HG03442 (cell line): ENCODE measurements around the gene FAM168B.
"Not testable (repeated sequence)": the region's sequence is repeated elsewhere in the genome, so short reads cannot be mapped to it uniquely, and the experiment has no call there.

Experiments
- ATAC-seq: cut with Tn5 transposase; IDR thresholded peaks from one replicate; pipeline ENCODE4 v1.9.1; 2021; ENCODE audit warnings: mild to moderate bottlenecking, moderate library complexity; ENCODE audit not compliant: unreplicated experiment

Gene FAM168B, protein sequence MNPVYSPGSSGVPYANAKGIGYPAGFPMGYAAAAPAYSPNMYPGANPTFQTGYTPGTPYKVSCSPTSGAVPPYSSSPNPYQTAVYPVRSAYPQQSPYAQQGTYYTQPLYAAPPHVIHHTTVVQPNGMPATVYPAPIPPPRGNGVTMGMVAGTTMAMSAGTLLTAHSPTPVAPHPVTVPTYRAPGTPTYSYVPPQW

DNA sequence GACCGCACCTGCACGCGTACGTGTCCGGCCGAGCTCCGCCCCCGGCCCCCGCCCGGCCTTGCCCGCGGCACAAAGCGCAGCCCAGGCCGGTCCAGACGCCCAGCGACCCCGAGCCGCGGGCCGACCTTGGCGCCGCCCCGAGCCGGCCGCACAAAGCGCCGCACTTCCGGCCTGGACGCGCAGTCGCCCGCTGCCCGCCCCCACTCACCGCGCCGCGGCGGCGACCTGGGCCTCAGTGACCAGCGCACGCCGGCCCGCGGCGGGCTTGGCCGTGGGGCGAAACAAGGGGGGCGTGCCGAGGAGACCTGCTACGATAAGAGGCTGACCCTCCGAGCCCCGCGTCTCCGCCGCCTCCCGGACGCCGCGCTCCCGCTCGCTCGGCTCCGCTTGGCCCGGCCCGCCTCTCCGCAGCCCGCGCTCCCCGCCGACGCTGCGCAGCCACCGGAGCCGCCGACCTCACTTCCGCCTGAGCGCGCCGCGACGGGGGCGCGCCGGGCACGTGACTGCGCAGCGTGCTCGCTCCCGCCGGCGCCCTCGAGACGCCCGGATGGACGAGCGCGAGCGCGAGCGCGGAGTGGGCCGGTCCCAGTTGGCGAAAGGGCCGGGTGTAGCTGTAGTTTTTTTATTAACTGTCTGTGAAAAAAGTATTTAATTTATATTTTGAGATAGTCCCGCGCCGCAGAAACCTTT, at the start of gene FAM168B:
TSS of gene FAM168B (minus strand) at position 455 of the 690 bp plus-strand sequence. CDS start 10,814 bp downstream, outside the sequence.
- peak; percentile 80 for ATAC-seq

DNA sequence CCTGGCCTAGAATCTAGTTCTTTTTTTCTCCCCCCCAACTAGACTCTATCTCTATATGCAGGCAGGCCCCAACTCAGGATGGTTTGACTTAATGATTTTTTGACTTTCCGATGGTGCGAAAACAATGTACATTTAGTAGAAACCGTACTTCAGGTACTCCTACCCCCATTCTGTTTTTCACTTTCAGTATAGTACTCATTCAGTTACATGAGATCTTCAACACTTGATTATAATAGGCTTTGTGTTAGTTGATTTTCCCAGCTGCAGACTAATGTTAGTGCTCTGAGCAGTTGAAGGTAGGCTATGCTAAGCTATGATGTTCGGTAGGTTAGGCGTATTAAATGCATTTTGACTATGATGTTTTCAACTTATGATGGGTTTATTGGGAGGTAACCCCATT, 49.6 kb upstream of the FAM168B start:
- no peak for ATAC-seq

DNA sequence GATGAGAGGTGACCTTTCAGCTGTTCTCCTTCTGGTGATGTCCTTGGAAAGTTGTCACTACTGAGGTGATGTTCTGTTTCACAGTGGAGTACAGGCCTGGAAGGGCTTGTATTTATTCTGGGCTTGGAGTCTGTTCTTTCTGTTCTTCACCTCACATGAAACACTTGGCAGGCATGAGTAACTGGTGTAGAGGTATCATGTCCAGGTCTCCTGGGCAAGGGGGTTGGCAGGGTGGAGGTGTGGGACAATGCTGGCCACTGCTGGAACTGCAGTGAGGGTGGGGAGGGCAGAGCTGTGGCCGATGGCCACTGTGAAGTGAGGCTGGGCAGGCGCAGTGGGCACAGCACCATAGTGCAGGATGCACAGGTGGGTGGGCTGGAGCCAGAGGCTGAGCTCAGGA, 47.3 kb upstream of the FAM168B start:
- no peak for ATAC-seq

DNA sequence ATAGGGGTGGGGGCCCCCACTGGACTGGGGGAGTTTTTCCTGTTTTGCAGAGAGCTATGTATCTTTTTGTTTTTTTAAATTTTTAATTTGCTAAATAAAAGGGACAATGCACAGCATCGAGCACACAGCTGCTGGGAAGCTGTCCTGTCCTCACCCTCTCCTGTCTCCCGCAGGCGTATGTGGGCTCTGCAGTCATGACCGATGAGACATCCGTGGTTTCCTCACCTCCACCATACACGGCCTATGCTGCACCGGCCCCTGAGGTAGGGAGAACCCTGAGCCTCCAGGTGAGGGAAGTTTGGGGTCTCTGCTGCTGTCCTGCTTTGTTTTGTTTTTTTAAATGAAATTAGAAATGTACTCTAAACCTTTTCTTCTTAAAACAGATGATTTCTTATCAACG, 39.5 kb upstream of the FAM168B start:
- ATAC-seq = no peak

DNA sequence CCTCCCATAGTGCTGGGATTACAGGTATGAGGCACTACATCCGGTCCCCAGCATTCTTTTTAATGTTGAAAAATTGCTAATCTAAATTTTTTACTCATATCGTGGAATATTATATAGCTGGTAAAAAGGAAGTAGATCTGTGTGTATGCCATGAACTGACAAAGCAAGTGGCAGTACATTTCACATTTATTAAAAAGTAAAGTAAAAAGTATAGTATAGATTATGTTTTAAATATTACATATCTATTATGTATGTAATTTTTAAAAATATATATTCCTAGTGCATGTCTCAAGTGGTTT, 37.0 kb upstream of the FAM168B start:
- ATAC-seq = no peak

DNA sequence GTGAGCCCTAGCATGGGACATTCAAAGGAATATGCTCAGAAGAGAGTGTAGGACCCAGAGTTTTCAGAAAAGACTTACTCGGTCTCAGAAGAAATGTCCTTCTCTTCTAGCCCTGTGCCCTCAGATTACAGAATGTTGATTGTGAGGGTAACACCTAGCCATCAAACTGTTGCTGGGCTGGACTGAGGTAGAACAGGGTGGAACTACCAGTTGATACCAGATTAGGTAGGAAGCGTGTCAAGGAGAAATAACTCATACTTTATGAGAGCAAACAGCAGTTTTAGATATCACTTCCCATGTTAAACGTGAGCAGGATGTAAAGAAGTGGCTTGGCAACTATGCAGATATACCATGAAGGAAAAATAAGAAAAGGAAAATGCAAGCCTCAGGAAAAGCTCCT, 34.7 kb upstream of the FAM168B start:
- no peak for ATAC-seq

DNA sequence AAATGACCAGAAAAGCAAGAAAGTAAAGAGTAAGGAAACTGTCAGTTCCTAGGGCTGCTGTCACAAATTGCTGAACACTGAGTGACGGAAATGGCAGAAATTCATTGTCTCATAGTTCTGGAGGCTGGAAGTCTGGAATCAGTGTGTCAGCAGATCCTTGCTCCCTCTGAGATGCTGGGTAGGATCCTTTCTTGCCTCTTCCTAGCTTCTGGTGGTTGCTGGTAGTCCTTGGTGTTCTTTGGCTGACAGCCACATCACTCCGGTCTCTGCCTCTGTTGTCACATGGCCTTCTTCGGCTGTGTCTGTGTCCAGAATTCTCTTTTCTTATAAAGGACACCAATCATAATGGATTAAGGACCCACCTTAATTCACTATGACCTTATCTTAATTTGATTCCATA, 33.8 kb upstream of the FAM168B start:
- no peak for ATAC-seq

DNA sequence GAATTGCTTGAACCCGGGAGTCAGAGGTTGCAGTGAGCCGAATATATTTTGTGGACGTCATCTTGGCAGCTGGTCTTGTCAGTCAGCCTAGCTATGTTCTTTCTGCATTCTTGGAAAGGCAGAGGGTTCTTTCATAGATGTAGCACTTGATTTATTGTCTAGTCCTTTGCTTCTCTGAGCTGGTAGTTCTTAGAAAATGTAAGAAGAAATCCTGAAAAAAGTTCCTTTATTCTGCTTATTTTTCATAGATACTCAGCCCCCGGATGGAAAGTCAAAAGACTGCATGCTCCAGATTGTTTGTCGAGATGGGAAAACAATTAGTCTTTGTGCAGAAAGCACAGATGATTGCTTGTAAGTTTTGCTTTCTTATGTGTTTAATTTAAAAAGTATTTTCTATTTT, 33.2 kb upstream of the FAM168B start:
- ATAC-seq = no peak

DNA sequence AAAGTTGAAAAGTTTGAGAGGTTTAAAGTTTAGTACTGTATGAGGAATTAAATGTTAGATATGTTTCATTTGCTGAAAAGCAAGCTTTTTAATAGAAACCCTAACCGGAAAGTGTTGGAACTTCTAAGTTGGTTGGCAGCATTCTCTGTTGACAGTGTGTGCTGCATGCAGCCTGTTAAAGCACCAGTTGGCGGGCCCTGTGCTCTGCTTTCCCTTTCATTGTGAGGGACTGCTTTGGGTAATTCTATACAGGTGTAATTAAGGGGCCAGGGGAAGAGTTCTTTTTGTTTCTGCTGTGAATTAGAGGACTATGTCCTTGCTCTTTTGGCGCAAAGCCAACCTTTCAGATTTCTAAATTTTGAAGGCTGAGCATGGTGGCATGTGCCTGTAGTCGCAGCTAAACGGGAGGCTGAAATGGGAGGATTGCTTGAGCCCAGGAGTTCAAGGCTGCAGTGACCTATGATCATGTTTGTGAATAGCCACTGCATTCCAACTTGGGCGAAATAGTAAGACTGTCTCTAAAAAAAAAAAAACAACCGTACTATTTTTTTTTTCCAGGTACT, 32.0 kb upstream of the FAM168B start:
- no peak for ATAC-seq

DNA sequence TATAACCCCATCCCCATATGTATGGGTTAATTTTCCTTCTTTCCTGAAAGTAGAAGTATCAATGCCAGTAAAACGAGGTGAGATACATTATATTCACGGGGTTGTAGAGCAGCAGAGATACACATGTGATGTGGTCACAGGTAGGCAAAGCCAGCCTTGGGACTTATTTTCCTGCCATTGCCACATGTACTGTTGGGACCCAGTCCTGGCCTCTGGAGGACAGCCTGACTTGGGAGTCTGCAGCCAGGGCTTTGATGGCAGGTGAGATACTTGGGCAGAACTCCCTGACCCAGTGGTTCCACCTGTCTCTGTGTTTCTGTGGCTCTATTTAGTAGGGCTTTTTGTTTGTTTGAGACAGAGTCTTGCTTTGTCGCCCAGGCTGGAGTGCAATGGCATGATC, 29.9 kb upstream of the FAM168B start:
- ATAC-seq = no peak

DNA sequence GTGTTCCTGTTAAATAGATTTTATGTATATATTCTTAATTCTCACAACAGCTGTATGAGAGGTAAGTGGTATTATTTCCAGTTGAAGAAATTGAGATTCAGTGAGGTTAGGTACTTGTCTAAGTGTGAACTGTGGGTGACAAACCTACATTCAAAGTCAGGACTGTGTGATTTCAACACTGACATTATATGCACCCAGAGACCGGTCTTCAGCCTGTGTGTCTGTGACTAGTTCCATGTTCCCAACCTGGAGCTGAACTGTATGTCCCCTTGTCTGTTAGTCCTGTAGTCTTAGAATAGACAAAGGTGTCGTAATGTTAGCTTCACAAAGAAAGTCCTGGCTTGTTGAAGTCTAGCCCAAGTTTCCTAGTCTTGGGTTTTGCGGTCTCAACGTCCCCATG, 29.2 kb upstream of the FAM168B start:
- ATAC-seq = no peak

DNA sequence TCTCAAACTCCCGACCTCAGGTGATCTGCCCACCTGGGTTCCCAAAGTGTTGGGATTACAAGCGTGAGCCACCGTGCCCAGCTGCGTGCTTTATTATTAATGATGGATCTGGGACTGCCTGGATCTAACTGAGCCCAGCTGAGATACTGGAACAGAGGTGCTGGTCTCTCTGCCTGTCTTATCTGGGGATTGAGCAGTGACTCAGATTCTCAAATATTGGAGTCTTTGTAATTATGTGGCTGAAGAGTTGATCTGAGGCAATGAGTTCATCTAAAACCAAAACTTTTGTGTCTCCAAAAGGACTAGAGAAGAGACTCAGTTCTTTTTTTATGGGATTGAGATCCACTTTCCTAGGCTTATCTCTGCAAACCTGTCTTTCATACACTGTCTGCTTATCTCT, 28.2 kb upstream of the FAM168B start:
- no peak for ATAC-seq

DNA sequence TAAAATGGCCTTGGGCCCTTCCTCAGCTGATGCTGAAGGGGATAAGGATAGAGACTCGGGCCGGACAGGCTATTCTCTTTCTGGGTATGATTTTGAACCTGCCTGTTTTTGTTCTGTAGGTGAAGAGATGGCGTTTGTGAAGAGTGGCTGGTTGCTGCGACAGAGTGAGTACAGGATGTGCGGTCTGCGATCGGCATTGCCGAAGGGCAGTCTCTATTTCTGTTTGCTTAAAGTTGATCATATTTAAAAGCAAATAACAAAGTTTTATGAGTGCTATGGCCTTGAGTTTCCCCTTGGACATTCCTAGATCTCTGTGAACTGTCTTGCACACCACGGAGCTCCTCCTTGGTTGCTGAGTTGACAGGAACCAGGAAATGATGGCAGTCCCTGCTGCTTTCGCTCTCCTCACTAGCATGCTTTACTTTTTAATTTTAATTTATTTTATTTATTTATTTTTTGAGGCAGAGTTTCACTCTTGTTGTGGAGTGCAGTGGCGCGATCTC, 27.6 kb upstream of the FAM168B start:
- ATAC-seq = no peak

DNA sequence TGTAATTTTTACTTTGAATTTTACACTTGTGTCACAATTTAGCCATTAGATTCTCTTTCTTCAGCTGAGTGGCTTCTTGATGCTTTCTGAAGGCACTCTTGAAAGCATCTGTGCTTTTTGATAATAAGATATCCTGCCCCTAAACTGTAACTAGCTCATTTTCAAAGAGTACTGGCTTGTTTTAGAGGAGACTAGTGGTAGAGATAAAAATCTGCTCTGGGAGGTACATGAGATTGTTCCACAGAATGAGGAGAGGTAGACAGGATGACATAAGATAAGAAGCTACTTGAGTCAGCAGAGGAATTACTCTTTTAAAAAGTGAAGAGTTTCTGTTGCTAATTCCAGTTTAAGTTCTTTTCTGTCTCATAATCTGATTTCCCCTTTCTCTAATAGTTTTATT, 22.5 kb upstream of the FAM168B start:
- ATAC-seq = no peak

DNA sequence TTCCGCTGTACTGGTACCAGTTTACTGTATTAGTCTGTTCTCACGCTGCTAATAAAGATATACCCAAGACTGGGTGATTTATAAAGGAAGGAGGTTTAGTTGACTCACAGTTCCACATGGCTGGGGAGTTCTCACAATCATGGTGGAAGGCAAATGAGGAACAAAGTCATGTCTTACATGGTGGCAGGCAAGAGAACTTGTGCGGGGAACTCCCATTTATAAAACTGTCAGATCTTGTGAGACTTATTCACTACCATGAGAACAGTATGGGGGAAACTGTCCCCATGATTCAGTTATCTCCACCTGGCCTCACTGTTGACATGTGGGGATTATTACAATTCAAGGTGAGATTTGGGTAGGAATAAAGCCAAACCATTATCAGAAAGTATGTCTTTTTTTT, 21.7 kb upstream of the FAM168B start:
- ATAC-seq = not testable (repeated sequence)

DNA sequence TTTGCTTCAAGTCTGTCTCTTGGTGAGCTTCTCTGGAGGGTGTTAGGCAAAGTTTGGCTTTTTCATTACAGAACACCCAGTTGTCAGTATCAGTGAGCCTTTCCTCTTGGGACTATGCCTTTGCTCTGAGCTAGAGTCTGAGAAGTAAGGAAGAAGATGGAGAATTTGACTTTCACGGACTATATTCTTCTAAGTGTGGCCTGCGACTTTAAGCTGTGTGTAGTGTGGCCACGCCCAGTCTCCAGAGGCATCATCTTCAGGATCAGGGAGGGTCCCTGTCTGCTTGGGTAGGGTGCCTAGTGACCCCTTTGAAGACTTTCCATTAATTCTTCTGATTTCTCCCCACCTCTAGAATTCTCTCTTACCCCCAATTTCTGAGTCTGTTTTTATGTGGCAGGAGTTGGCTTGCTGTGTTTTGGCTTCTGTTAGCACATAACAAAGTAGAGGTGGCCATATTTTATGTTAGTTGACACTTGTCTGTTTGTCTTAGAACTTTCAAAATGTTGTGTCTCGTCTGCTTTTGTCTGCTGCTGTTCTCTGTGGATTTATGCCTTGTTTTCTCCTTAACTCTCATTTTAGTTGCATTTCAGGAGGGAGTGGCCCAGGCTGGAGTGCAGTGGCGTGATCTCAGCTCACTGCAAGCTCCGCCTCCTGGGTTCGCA, 20.4 kb upstream of the FAM168B start:
- no peak for ATAC-seq

DNA sequence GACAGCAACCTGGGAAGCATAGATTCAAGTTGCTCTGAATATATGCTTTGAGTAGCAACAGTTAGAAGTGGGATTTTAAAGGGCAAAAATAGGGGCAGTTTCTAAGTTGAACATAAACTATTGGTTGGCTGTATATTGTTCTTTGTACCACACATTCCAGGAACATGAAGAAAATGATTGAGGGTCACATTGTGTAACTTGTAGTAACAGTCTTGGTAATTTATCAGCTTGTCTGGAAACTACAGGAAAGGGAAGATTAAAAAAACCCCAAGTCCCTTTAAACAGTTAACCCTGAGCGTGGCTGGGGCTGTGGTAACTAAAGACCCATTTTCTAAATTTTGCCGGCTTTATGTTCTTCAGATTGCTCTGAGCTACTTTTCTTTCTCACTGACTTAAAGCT, 19.3 kb upstream of the FAM168B start:
- ATAC-seq = no peak

DNA sequence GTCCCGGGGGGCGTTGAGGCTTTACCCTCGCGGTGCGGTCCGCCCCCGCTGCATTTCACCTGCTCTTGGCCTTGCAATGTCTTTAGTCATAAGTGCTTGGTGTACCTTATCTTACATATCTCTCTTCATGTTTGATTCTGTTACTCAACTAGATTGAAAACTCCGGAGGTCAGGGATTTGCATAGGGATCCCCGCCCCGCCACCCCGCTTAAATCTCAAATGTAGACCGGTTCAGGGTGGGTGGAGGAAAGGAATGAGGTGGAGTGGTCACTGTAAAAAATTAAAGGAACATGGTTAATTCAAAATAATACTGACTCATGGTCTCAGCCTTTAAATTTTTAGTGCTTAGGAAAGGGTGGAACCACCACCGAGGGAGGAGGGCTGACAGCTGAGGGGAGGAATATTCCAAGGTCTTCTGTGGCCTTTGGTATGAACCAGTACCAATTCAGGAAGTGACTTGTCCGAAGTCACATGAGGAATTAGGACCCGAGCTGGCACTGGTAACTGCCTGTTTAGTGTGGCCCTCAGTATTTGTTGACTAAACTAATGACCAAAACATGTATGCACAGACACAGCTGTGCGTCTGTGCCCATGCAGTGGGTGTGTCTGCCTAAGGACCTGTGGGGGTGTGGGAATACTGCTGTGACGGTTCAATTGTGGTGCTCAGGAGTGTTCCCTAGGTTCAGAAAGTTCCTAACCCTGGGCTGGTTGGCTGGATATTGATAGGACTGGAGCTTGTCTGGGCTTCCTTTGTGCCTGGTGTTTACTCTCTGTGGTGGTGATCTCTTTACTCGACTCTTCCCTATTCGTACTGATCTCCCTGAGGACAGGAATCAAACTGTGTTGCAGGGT, 12.9 kb upstream of the FAM168B start:
- peak; percentile 30 for ATAC-seq

DNA sequence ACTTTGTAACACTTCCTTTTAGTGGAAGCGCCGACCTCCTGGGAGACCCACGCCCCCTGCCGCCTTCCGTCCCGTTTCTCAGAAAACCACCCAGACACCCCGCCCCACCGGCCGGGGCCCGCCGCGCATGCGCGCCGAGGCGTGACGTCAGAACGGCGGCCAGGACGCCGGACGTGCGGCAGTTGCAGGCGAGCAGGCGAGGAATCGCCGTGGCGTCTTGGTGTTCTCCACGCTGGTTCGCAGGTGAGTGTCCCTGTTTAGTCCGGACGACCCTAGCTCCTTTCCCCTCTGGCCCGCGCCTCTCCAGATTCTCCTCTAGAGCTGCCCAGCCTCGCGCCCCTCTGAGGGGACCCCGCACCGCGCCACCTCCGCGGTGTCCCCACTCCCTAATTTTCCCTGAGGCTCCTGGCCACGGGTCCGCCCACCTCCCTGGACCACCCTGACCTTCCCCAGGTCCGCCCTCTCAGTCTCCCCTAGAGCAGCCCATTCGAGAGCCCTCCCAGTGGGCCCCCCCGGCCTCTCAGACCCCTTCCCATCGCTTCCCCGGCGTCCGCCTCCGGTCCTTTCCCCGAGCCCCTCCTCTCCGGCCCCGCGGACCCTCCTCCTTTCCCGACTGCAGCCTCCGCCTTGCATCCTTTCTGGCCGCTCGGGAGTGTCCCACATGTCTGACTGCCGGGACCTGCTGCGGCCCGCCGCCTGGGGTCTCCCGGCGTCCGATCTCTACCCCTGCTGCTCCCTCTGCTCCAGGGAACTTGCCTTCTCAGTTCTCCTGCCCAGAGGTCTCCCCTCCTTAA, 12.1 kb upstream of the FAM168B start, which contains the start of gene PLEKHB2:
TSS of gene PLEKHB2 (plus strand) at position 181 of the 794 bp plus-strand sequence. CDS start 15,606 bp downstream, outside the sequence.
- peak; percentile 68 for ATAC-seq

DNA sequence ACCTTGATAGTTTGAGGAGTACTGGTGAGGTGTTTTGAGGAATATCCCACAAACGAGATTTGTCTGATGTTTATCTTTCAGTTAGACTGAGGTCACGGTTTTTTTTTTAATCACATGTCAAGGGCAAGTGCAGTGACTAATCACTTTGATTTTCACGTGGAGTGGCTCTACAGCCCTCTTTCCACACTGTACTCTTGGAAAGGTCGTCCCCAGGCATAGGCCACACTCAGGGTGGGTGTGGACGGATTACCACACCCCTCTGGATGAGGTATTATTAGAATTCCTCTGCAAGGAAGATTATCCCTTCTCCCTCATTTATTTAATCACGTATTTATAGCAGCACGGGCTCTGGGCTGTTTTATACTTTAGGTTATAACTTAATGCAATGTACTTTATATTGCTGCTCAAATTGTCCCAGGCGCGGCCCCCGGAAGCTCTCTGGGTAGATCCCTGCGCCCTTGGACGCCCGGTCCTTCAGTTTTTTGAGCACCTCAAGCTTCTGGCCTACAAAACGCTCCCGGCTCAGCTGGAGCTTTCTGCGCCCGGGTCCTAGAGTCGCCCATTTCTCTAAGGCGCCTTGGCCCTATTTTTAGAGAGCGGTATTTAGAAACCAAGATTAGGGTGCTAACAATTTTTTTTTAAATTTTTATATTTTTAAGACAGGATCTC, 11.4 kb upstream of the FAM168B start:
- peak; percentile 65 for ATAC-seq
